Duodenal mucosa (tissue), 2 donors: Measurements from ENCODE around the gene ANXA3.
"Not testable (repeated sequence)": the region's sequence is repeated elsewhere in the genome, so short reads cannot be mapped to it uniquely, and the experiment has no call there.

Experiments
- H3K27ac ChIP-seq: one replicate; pipeline ENCODE4 v1.7.0; 2013; ENCODE audit warnings: low read depth, low read length
- H3K27me3 ChIP-seq, 2 donors: one replicate each; pipeline ENCODE4 v1.7.0; 2013; ENCODE audit warnings: low read length in 2 of 2, control low read depth in 1 of 2; ENCODE audit not compliant: insufficient read depth in 2 of 2, control insufficient read depth in 1 of 2
- H3K36me3 ChIP-seq, 2 donors: one replicate each; pipeline ENCODE4 v1.7.0; 2013; ENCODE audit warnings: low read length in 2 of 2, control low read depth in 1 of 2; ENCODE audit not compliant: insufficient read depth in 2 of 2, control insufficient read depth in 1 of 2
- H3K4me1 ChIP-seq, 2 donors: one replicate each; pipeline ENCODE4 v1.7.0; 2013; ENCODE audit warnings: low read length in 2 of 2, control low read depth in 1 of 2; ENCODE audit not compliant: insufficient read depth in 2 of 2, control insufficient read depth in 1 of 2
- H3K4me3 ChIP-seq, 2 donors: one replicate each; pipeline ENCODE4 v1.7.0; 2013; ENCODE audit warnings: low read length in 2 of 2, low read depth in 1 of 2
- H3K9ac ChIP-seq, 2 donors: one replicate each; pipeline ENCODE4 v1.7.0; 2013; ENCODE audit warnings: low read length in 2 of 2, low read depth in 1 of 2
- H3K9me3 ChIP-seq, 2 donors: one replicate each; pipeline ENCODE4 v1.7.0; 2013; ENCODE audit warnings: low read length in 2 of 2, control low read depth in 1 of 2; ENCODE audit not compliant: control insufficient read depth in 1 of 2

Gene ANXA3

DNA sequence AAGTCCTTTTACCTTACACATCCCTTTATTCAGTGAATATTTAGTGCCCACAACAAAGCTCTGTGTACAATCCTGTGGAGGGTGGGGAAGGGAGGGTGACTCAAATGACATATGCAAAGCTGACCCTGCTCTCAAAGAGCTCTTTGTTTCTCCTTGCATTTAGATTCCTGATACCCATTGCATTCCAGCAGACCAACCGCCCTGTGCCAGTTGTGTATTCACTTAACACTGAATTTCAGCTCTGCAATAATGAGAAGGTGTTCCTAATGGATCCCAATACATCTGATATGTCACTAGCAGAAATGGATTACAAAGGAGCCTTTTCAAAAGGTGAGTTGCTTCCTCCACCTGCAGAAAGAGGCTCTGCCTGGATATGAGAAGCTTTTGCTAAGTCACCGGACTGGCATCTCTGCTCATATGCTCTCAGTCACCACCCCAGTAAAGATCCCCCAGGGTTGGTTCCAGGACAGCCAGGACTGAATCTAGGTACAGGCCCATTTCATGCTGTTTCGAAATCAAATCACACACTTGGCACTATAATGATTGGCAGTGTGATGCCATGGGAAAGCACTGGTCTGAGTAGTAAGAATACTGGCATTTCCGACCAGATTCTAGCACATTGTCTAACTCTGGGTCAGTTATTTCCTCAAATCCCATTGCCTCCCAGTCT lies 17.1 kb upstream of the ANXA3 start:
- no peaks in the 10 kb centered on the region for H3K36me3 ChIP-seq
- H3K9ac ChIP-seq: no peak overlapping the region
- no peak overlapping the region for H3K27ac ChIP-seq

DNA sequence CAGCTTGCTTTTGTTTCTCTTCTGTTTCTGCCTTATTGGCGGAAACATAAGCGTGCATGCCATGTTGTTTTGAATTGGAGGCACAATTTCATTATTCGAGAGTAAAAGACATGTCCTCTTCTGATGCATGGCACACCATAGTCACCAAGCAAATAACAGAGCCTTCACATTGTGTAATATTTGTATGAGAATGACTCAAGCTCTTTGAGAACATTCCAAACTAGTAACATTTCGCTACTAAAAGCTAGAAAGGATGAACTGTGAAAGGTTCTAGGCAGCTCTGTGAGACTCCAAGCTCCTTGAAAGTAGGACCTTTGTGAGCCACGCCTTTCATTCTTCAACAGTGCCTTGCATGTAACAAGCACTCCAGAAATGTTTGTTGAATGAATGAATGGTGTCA lies 9.2 kb upstream of the ANXA3 start:
- Histone ChIP-seq H3K4me1 (no peaks in the 10 kb centered on the region), H3K36me3 (no peaks in the 10 kb centered on the region), H3K4me3 (no peak overlapping the region), H3K9me3 (no peaks in the 10 kb centered on the region), H3K27ac (no peak overlapping the region), H3K9ac (no peak overlapping the region), H3K27me3 (no peaks in the 10 kb centered on the region)

More for the DNA sequence above, 17.1 kb upstream of the ANXA3 start:
- Histone ChIP-seq H3K9me3 (no peaks in the 10 kb centered on the region), H3K27me3 (no peaks in the 10 kb centered on the region), H3K4me1 (no peaks in the 10 kb centered on the region), H3K4me3 (no peak overlapping the region)

DNA sequence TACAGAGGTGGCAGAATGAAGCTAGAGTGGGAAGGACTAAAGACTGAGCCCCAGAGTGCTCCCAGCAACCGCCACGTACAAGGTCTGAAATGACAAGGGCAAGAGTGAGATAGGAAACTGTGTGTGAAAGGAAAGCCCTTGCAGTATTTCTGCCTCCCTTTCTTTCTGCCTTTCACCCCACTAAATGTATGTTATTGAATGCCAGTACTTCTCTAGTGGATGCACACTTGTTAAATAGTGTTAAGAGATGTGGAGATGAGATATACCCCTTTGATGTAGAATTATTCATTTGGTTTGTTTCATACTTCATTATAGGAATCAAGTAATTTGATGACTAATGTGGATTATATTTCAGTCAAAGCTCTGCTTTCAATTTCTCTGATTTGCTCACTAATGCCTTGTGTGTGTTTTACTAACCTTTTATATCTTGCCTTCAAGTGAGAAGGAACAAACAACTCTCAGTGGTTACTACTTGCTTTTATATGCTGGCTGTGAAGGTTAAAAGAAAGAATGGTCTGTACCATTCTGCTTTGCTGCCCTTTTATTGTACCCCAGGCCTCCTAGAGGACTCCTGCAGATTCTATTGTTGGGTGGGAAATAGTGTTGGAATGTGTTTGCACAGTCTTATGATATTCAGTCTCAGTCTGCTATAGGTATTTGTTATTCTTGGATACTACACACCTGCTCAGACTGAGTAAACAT lies 8.0 kb upstream of the ANXA3 start:
- Histone ChIP-seq H3K36me3 (no peaks in the 10 kb centered on the region), H3K4me3 (no peak overlapping the region), H3K9me3 (no peaks in the 10 kb centered on the region), H3K9ac (no peak overlapping the region), H3K27ac (no peak overlapping the region), H3K27me3 (no peaks in the 10 kb centered on the region), H3K4me1 (no peaks in the 10 kb centered on the region)

DNA sequence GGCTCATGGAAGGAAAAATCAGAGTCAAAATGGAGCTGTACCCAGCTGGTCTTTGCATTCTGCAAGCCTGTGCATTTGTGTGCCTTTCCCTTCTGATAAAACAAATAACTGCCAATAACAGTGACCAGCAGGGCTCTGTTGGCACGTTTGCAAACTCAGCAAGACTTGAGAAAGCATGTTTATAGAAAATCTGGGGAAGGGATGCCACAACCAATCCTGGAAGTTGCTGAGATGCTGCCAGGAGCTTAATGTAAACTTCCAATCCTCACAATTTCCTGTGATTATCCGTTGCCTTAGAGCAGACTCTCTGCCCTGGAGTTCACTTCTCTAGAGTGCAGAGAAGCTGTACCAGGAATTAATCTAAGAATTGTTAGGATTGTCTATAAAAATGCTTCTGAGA lies 6.9 kb upstream of the ANXA3 start:
- H3K27ac ChIP-seq: no peak overlapping the region
- H3K4me3 ChIP-seq: no peak overlapping the region
- H3K9ac ChIP-seq: no peak overlapping the region
- H3K9me3 ChIP-seq: no peaks in the 10 kb centered on the region
- H3K4me1 ChIP-seq: no peaks in the 10 kb centered on the region
- no peaks in the 10 kb centered on the region for H3K27me3 ChIP-seq
- no peaks in the 10 kb centered on the region for H3K36me3 ChIP-seq

- H3K4me1 ChIP-seq: no peaks in the 10 kb centered on the region
- H3K36me3 ChIP-seq: no peaks in the 10 kb centered on the region
- no peak overlapping the region for H3K4me3 ChIP-seq
- H3K9me3 ChIP-seq: no peaks in the 10 kb centered on the region
- H3K27ac ChIP-seq: no peak overlapping the region
- H3K9ac ChIP-seq: no peak overlapping the region
- no peaks in the 10 kb centered on the region for H3K27me3 ChIP-seq
Observed at GRCh38 chr4:78545275-78546246, 6.0 kb upstream of the ANXA3 start.

GRCh38 chr4:78547899-78548298 lies 3.7 kb upstream of the ANXA3 start:
- H3K27me3 ChIP-seq, H3K36me3 ChIP-seq, H3K4me1 ChIP-seq, H3K27ac ChIP-seq, H3K9ac ChIP-seq, H3K4me3 ChIP-seq, H3K9me3 ChIP-seq: not testable (repeated sequence)

- not testable (repeated sequence) for H3K9me3 ChIP-seq, H3K36me3 ChIP-seq, H3K4me3 ChIP-seq, H3K27me3 ChIP-seq, H3K27ac ChIP-seq, H3K4me1 ChIP-seq, H3K9ac ChIP-seq
Observed at GRCh38 chr4:78548889-78549288, 2.7 kb upstream of the ANXA3 start.

- H3K4me3 ChIP-seq: peak overlapping the region; percentile 69 to 75
- H3K27me3 ChIP-seq: peaks cover 4 to 7% of the 10 kb centered on the region in 2 donors
- no peaks in the 10 kb centered on the region for H3K9me3 ChIP-seq
- no peaks in the 10 kb centered on the region for H3K36me3 ChIP-seq
- no peak overlapping the region for H3K27ac ChIP-seq
- H3K9ac ChIP-seq: peak overlapping the region; percentile 15 to 41
- H3K4me1 ChIP-seq: peaks cover 0 to 5% of the 10 kb centered on the region in 2 donors
Observed at GRCh38 chr4:78552389-78553042, 946 bp downstream of the ANXA3 start.

GRCh38 chr4:78553043-78553396 lies 1.4 kb downstream of the ANXA3 start:
- H3K36me3 ChIP-seq: no peaks in the 10 kb centered on the region
- peaks cover 0 to 5% of the 10 kb centered on the region in 2 donors for H3K4me1 ChIP-seq
- no peak overlapping the region for H3K9ac ChIP-seq
- no peaks in the 10 kb centered on the region for H3K9me3 ChIP-seq
- no peak overlapping the region for H3K27ac ChIP-seq
- no peak overlapping the region for H3K4me3 ChIP-seq
- peaks cover 4 to 7% of the 10 kb centered on the region in 2 donors for H3K27me3 ChIP-seq
